ENCODE results near the gene KCNAB1. TPM values are rescaled to one million over a fixed set of nuclear protein-coding genes. Genes with fewer than 3 reads are reported as not detected.

The KCNAB1 gene
- total and polyA plus RNA-seq, 2 donors (not counting 3 experiments of a cell fraction or from before 2014, with no cell fraction given) = 0.21 TPM; not detected in 1

GRCh38 chr3:156359368-156359767, 239.0 kb downstream of the KCNAB1 start:
- H3K36me3 ChIP-seq (ENCODE audit: control insufficient read depth in 2 of 2, extremely low read depth in 1 of 2, insufficient read depth in 2 of 2, low read length in 2 of 2) = no peaks in the 10 kb centered on the region
- no peak overlapping the region for H3K4me3 ChIP-seq (replicated peaks in 1 of 3; ENCODE audit: insufficient read depth in 1 of 3, low read depth in 1 of 3, low read length in 3 of 3)
- H3K9me1 ChIP-seq (replicated peaks; ENCODE audit: control insufficient read depth, extremely low read depth, insufficient read depth, low read length) = no peaks in the 10 kb centered on the region
- H3K79me2 ChIP-seq (ENCODE audit: control insufficient read depth, insufficient read depth, low read length) = no peaks in the 10 kb centered on the region
- intact Hi-C loops (cut with micrococcal nuclease) = no loop called here
- DNase-seq (ENCODE audit: low read depth, low spot score) (peak; percentile 15), FAIRE-seq (no peak)
- H3K9me3 ChIP-seq (replicated peaks; ENCODE audit: control insufficient read depth, insufficient read depth, low read length) = no peaks in the 10 kb centered on the region
- no peaks in the 10 kb centered on the region for H4K20me1 ChIP-seq (replicated peaks; ENCODE audit: control insufficient read depth, extremely low read depth, insufficient read depth, low read length)
- H2AFZ ChIP-seq (ENCODE audit: low read depth, low read length) = no peak overlapping the region
- ChIA-PET POLR2A (no interaction called here), CTCF (interaction anchor here (0.8 to 2.0 kb wide), 2 partner anchors 18 to 90 kb away, joined by 3 to 5 read pairs; no protein-coding TSS in a partner anchor)
- dilution Hi-C loops (cut with MboI; ENCODE audit: extremely low pct_ligation_motif_present, low sequenced_read_pairs) = no loop called here
- H3K9ac ChIP-seq (replicated peaks; ENCODE audit: extremely low read depth, insufficient read depth, low read length) = no peak overlapping the region
- no peak overlapping the region for H3K27ac ChIP-seq (ENCODE audit: insufficient read depth, low read depth, low read length)
- H3K4me2 ChIP-seq (ENCODE audit: insufficient read depth, low read length) = no peak overlapping the region
- H3K27me3 ChIP-seq (ENCODE audit: control insufficient read depth in 2 of 2, insufficient read depth in 2 of 2, low read length in 2 of 2) = no peaks in the 10 kb centered on the region
- BruUV-seq (replicated peaks) = no TSS peak
- TF ChIP-seq POLR2A (IDR thresholded peaks at IDR 0.05; ENCODE audit: low read depth, low read length) = no peak
- TF ChIP-seq EZH2 (IDR thresholded peaks at IDR 0.05; ENCODE audit: borderline replicate concordance, low read depth, low read length, severe bottlenecking) = no peak
- no peak for TF ChIP-seq POLR2AphosphoS5 (IDR thresholded peaks at IDR 0.05; ENCODE audit: insufficient read depth, low read depth, low read length)
- TF ChIP-seq, protein P1, sequence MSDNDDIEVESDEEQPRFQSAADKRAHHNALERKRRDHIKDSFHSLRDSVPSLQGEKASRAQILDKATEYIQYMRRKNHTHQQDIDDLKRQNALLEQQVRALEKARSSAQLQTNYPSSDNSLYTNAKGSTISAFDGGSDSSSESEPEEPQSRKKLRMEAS (IDR thresholded peaks at IDR 0.05; ENCODE audit: insufficient read depth, insufficient read length) = no peak
- peak; percentile 70 for TF ChIP-seq GATA2 (IDR thresholded peaks at IDR 0.05; ENCODE audit: insufficient read depth, insufficient read length, low read depth, low read length)
- no peak for TF ChIP-seq JUN (IDR thresholded peaks at IDR 0.05; ENCODE audit: borderline replicate concordance, insufficient read depth, insufficient read length, low read depth)
- no peaks in the 10 kb centered on the region for H3K4me1 ChIP-seq (ENCODE audit: control insufficient read depth, extremely low read depth, insufficient read depth, low read length)

DNA sequence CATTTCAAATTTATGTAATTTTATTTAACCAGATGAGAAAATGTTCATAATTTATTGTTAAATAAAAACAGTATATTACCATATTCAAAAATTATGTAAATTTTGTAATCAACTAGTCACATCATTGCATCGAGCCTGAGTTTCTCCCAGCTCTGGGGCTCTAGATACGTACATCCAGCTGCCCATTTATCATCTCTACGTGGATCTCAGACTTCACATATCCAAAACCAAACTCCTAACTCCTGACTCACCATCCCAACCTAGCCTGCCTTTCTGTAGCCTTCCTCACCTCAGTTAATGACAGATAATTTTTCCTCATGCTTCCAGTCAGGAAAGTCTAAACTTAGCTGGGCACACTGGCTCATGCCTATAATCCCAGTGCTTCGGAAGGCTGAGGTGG, 239.7 kb downstream of the KCNAB1 start:
- intact Hi-C loops (cut with micrococcal nuclease) = no loop called here
- Histone ChIP-seq H3K9me1 (replicated peaks; ENCODE audit: control insufficient read depth, extremely low read depth, insufficient read depth, low read length) (no peaks in the 10 kb centered on the region), H3K4me3 (replicated peaks in 1 of 3; ENCODE audit: insufficient read depth in 1 of 3, low read depth in 1 of 3, low read length in 3 of 3) (no peak overlapping the region), H3K4me1 (ENCODE audit: control insufficient read depth, extremely low read depth, insufficient read depth, low read length) (no peaks in the 10 kb centered on the region), H3K79me2 (ENCODE audit: control insufficient read depth, insufficient read depth, low read length) (no peaks in the 10 kb centered on the region), H3K9me3 (replicated peaks; ENCODE audit: control insufficient read depth, insufficient read depth, low read length) (no peaks in the 10 kb centered on the region), H3K9ac (replicated peaks; ENCODE audit: extremely low read depth, insufficient read depth, low read length) (no peak overlapping the region), H4K20me1 (replicated peaks; ENCODE audit: control insufficient read depth, extremely low read depth, insufficient read depth, low read length) (no peaks in the 10 kb centered on the region), H3K27me3 (ENCODE audit: control insufficient read depth in 2 of 2, insufficient read depth in 2 of 2, low read length in 2 of 2) (no peaks in the 10 kb centered on the region), H3K4me2 (ENCODE audit: insufficient read depth, low read length) (no peak overlapping the region), H3K36me3 (ENCODE audit: control insufficient read depth in 2 of 2, extremely low read depth in 1 of 2, insufficient read depth in 2 of 2, low read length in 2 of 2) (no peaks in the 10 kb centered on the region), H2AFZ (ENCODE audit: low read depth, low read length) (no peak overlapping the region), H3K27ac (ENCODE audit: insufficient read depth, low read depth, low read length) (no peak overlapping the region)
- BruUV-seq (replicated peaks) = no TSS peak
- ChIA-PET POLR2A (no interaction called here), CTCF (interaction anchor here (0.8 to 2.0 kb wide), 4 partner anchors 17 to 121 kb away, joined by 3 to 5 read pairs (median 3); no protein-coding TSS in a partner anchor)
- DNase-seq (ENCODE audit: low read depth, low spot score) (no peak), FAIRE-seq (no peak)
- TF ChIP-seq GATA2 (IDR thresholded peaks at IDR 0.05; ENCODE audit: insufficient read depth, insufficient read length, low read depth, low read length) = no peak
- no peak for TF ChIP-seq FOS (IDR thresholded peaks at IDR 0.05; ENCODE audit: borderline replicate concordance, insufficient read depth, low read length)
- no peak for TF ChIP-seq POLR2A (IDR thresholded peaks at IDR 0.05; ENCODE audit: low read depth, low read length)
- TF ChIP-seq MYC (IDR thresholded peaks at IDR 0.05; ENCODE audit: low read depth, low read length) = no peak
- TF ChIP-seq, protein P1 (IDR thresholded peaks at IDR 0.05; ENCODE audit: insufficient read depth, insufficient read length) = no peak
- no peak for TF ChIP-seq POLR2AphosphoS5 (IDR thresholded peaks at IDR 0.05; ENCODE audit: insufficient read depth, low read depth, low read length)
- TF ChIP-seq, protein P2, sequence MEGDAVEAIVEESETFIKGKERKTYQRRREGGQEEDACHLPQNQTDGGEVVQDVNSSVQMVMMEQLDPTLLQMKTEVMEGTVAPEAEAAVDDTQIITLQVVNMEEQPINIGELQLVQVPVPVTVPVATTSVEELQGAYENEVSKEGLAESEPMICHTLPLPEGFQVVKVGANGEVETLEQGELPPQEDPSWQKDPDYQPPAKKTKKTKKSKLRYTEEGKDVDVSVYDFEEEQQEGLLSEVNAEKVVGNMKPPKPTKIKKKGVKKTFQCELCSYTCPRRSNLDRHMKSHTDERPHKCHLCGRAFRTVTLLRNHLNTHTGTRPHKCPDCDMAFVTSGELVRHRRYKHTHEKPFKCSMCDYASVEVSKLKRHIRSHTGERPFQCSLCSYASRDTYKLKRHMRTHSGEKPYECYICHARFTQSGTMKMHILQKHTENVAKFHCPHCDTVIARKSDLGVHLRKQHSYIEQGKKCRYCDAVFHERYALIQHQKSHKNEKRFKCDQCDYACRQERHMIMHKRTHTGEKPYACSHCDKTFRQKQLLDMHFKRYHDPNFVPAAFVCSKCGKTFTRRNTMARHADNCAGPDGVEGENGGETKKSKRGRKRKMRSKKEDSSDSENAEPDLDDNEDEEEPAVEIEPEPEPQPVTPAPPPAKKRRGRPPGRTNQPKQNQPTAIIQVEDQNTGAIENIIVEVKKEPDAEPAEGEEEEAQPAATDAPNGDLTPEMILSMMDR (IDR thresholded peaks at IDR 0.05; ENCODE audit: extremely low read depth in 1 of 2, insufficient read depth in 1 of 2, low read depth in 1 of 2, low read length in 2 of 2) = no peak
- no peak for TF ChIP-seq EZH2 (IDR thresholded peaks at IDR 0.05; ENCODE audit: borderline replicate concordance, low read depth, low read length, severe bottlenecking)
- TF ChIP-seq JUN (IDR thresholded peaks at IDR 0.05; ENCODE audit: borderline replicate concordance, insufficient read depth, insufficient read length, low read depth) = no peak
- dilution Hi-C loops (cut with MboI; ENCODE audit: extremely low pct_ligation_motif_present, low sequenced_read_pairs) = no loop called here

Measured in endothelial cell of umbilical vein (primary cell).